ENCODE results near the gene S100A2. TPM values are rescaled to one million over a fixed set of nuclear protein-coding genes. Genes with fewer than 3 reads are reported as not detected.
A peak's percentile ranks its signal among the peaks of the same experiment; 100 is the strongest.

Gene S100A2
- total and polyA plus RNA-seq, 2 of the 13 experiments (the other 11 are each of a cell fraction or from before 2014, with no cell fraction given): 1.2 TPM

GRCh38 chr1:153545067-153546055 is 20.3 kb downstream of the S100A2 start, which contains the start of gene S100A4 (continued):
- TF ChIP-seq PLSCR1 (CRISPR knock-in tag; IDR thresholded peaks at IDR 0.05; ENCODE audit: borderline replicate concordance): no peak
- TF ChIP-seq ZSCAN20 (CRISPR knock-in tag; IDR thresholded peaks at IDR 0.05; ENCODE audit: borderline replicate concordance): no peak
- no peak for TF ChIP-seq ZNF761 (CRISPR knock-in tag; conservative IDR thresholded peaks at IDR 0.05)
- no peak for TF ChIP-seq AKAP8 (CRISPR knock-in tag; IDR thresholded peaks at IDR 0.05)
- no peak for TF ChIP-seq SIX4 (CRISPR knock-in tag; IDR thresholded peaks at IDR 0.05)
- no peak for TF ChIP-seq ZKSCAN1 (IDR thresholded peaks at IDR 0.05; ENCODE audit: low read length)
- TF ChIP-seq AKNA (CRISPR knock-in tag; IDR thresholded peaks at IDR 0.05; ENCODE audit: borderline replicate concordance): no peak
- no peak for TF ChIP-seq HCFC1 (IDR thresholded peaks at IDR 0.05; ENCODE audit: low read depth, low read length)
- TF ChIP-seq MLLT10 (CRISPR knock-in tag; IDR thresholded peaks at IDR 0.05): no peak
- TF ChIP-seq ZNF441 (CRISPR knock-in tag; IDR thresholded peaks at IDR 0.05; ENCODE audit: borderline replicate concordance): no peak
- no peak for TF ChIP-seq ZNF781 (CRISPR knock-in tag; IDR thresholded peaks at IDR 0.05; ENCODE audit: borderline replicate concordance, not compliant biosample characterization)
- no peak for TF ChIP-seq AGO1 (IDR thresholded peaks at IDR 0.05; ENCODE audit: low read depth, low read length, poor library complexity, severe bottlenecking)
- TF ChIP-seq MXI1 (IDR thresholded peaks at IDR 0.05; ENCODE audit: borderline replicate concordance, low read depth, low read length): 0 out of 3 replicates have a peak, but pooled peaks have one; percentile 21
- no peak for TF ChIP-seq NFATC3 (CRISPR knock-in tag; IDR thresholded peaks at IDR 0.05)
- TF ChIP-seq ZMYM4 (CRISPR knock-in tag; IDR thresholded peaks at IDR 0.05): 0 out of 2 replicates have a peak, but pooled peaks have one; percentile 43
- no peak for TF ChIP-seq EHMT2 (IDR thresholded peaks at IDR 0.05; ENCODE audit: borderline replicate concordance, low read depth, low read length)
- TF ChIP-seq ZNF282 (IDR thresholded peaks at IDR 0.05; ENCODE audit: partially characterized antibody): no peak
- no peak for TF ChIP-seq NAIF1 (CRISPR knock-in tag; IDR thresholded peaks at IDR 0.05; ENCODE audit: borderline replicate concordance)
- 0 out of 2 replicates have a peak, but pooled peaks have one; percentile 39 for TF ChIP-seq ZNF784 (CRISPR knock-in tag; IDR thresholded peaks at IDR 0.05; ENCODE audit: borderline replicate concordance)
- TF ChIP-seq ZNF567 (CRISPR knock-in tag; IDR thresholded peaks at IDR 0.05; ENCODE audit: borderline replicate concordance): no peak
- 0 out of 2 replicates have a peak, but pooled peaks have one; percentile 26 for TF ChIP-seq CREBL2 (CRISPR knock-in tag; IDR thresholded peaks at IDR 0.05; ENCODE audit: borderline replicate concordance)

Measured in HepG2 (cell line).